GM12865 (cell line): ENCODE measurements around the gene TRMT61A.
A peak's percentile ranks its signal among the peaks of the same experiment; 100 is the strongest.

Experiments used
- DNase-seq: peaks from one replicate; pipeline ENCODE4 v3.0.0; 2010; ENCODE audit warnings: low read depth
- H3K4me3 ChIP-seq: 2 replicates; pipeline ENCODE4 v1.5.1; 2011; ENCODE audit warnings: mild to moderate bottlenecking, low read depth, low read length, control low read depth
- CTCF ChIP-seq: IDR thresholded peaks from 2 replicates; pipeline ENCODE4 v1.5.1; 2011; ENCODE audit warnings: low read length, control low read depth, low read depth, inconsistent platforms; ENCODE audit not compliant: insufficient read depth; ENCODE audit errors: missing control alignments

Gene TRMT61A

GRCh38 chr14:103546652-103547454 lies 17.9 kb downstream of the TRMT61A start:
- no peak overlapping the region for H3K4me3 ChIP-seq
- TF ChIP-seq CTCF, result peak; percentile 88
- DNase-seq, result peak; percentile 78

GRCh38 chr14:103547455-103547940 lies 18.5 kb downstream of the TRMT61A start:
- TF ChIP-seq CTCF, result no peak
- no peak for DNase-seq
- no peak overlapping the region for H3K4me3 ChIP-seq

- no peak overlapping the region for H3K4me3 ChIP-seq
- DNase-seq, result no peak
- TF ChIP-seq CTCF, result no peak
Measured at GRCh38 chr14:103547941-103548462, 19.0 kb downstream of the TRMT61A start.

- no peak overlapping the region for H3K4me3 ChIP-seq
- DNase-seq, result no peak
- TF ChIP-seq CTCF, result no peak
Measured at GRCh38 chr14:103548463-103549351, 19.7 kb downstream of the TRMT61A start.

GRCh38 chr14:103549361-103550311 lies 20.6 kb downstream of the TRMT61A start:
- no peak for DNase-seq
- no peak for TF ChIP-seq CTCF
- no peak overlapping the region for H3K4me3 ChIP-seq
